Mammary epithelial cell (primary cell): ENCODE data around the gene KCNIP1.

ENCODE experiments used
- CTCF ChIP-seq, 2 donors: IDR thresholded peaks in 1 of 2; conservative IDR thresholded peaks in 1 of 2; 2 replicates each; pipeline ENCODE4 v1.5.1; 2011 to 2012; ENCODE audit warnings: inconsistent platforms in 2 of 2, low read length in 2 of 2, mild to moderate bottlenecking in 2 of 2, control low read depth in 1 of 2, low read depth in 1 of 2; ENCODE audit not compliant: insufficient read depth in 1 of 2; ENCODE audit errors: extremely low read depth in 1 of 2
- EZH2 ChIP-seq: IDR thresholded peaks from 2 replicates; pipeline ENCODE4 v1.6.1; 2012; ENCODE audit warnings: low read length, inconsistent platforms, borderline replicate concordance

GRCh38 chr5:170491479-170491878 is 12.3 kb upstream of the KCNIP1 start:
- TF ChIP-seq CTCF (conservative IDR thresholded peaks at IDR 0.05 in 1 of 2, IDR thresholded peaks at IDR 0.05 in 1 of 2; ENCODE audit: extremely low read depth in 1 of 2, insufficient read depth in 1 of 2, low read depth in 1 of 2, low read length in 2 of 2) (no peak), EZH2 (no peak)
